ENCODE data around the gene PLA2G15.

Gene PLA2G15, protein sequence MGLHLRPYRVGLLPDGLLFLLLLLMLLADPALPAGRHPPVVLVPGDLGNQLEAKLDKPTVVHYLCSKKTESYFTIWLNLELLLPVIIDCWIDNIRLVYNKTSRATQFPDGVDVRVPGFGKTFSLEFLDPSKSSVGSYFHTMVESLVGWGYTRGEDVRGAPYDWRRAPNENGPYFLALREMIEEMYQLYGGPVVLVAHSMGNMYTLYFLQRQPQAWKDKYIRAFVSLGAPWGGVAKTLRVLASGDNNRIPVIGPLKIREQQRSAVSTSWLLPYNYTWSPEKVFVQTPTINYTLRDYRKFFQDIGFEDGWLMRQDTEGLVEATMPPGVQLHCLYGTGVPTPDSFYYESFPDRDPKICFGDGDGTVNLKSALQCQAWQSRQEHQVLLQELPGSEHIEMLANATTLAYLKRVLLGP

DNA sequence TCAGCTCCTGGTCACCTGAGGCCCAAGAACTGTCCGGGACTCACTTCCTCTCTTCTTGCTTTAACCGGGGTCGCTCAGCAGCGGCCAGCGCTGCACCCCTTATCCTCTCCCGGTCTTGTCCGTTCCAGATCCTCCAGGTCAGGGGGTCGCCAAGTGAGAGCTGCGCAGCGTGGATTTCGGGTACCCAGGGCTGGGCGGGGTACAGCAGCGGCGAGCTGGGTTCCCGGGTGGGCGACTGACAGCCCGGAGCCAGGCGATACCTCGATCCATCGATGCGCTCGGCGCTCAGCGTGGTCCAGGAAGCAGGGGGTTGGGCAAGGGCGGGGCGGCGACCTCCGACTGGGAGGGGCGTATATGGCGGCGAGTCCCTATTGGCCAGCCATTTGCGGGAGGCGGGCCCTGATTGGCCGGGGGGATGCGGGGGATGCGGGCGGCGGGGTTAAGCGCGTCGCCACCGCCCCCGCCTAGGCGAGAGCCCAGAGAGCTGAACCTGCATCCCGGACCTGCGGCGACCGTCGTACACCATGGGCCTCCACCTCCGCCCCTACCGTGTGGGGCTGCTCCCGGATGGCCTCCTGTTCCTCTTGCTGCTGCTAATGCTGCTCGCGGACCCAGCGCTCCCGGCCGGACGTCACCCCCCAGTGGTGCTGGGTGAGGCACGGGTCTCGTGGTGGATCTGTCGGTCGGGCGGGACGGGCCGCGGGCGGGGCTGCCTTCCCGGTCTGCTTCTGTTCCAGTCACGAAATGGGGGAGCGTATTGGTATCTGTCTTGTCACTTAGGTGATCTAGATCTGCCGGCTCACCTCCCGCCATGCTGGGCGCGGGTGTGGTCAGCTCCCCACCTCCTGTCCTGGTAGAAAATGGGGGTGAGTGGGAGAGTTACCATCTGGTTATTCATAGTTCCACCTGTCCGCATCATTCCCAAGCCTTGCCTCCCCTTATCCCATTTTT, at the start of gene PLA2G15:
PLA2G15 (plus strand) TSS at position 471 of the 951 bp plus-strand sequence; CDS start at position 525, 54 bp downstream.
- peak; percentile 57 for DNase-seq

DNA sequence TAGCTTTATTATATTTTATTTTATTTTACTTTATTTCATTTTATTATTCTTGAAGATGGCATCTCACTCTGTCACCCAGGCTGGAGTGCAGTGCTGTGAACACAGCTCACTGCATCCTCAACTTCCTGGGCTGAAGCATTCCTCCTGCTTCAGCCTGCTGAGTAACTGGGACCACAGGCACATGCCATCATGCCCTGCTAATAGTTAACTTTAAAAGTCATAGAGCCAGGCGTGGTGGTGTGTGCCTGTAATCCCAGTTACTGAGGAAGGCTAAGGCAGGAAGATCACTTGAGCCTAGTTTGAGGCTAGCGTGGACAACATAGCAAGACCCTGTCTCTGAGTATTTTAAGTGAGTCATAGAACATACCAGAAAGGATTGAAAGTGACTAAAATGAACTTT, 47.9 kb upstream of the PLA2G15 start:
- DNase-seq, result no peak

DNA sequence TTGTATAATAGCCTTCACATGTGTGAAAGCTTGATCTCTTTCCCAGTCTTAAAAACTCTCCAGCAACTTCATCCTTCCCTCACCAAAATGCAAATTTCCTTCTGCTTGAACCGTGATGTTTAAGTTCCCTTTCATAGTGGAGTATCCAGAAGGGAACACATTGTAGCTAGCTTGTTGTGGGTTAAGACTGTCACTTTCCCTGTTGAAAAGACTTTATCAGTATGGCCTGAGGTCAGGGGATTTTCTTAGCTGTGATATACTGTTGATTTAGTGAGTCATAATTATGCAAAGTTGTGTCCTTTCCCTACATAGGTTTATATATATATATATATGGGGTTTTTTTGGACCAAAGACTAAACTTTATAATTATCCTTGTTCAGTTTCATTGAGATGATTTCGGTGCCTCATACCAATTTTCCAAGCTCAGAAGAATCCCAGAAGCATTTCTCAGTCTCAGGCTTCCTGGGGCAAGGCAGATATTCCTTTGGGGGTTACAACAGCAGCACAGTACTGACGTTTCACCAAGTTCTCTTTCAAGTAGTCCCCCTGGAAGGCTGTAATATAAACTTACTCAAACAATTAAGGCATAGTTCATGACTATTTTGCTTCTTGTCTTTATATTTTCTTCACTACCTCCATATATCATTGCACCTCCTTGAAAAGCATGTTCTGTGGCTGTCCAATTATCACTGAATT, 44.9 kb upstream of the PLA2G15 start:
- no peak for DNase-seq

DNA sequence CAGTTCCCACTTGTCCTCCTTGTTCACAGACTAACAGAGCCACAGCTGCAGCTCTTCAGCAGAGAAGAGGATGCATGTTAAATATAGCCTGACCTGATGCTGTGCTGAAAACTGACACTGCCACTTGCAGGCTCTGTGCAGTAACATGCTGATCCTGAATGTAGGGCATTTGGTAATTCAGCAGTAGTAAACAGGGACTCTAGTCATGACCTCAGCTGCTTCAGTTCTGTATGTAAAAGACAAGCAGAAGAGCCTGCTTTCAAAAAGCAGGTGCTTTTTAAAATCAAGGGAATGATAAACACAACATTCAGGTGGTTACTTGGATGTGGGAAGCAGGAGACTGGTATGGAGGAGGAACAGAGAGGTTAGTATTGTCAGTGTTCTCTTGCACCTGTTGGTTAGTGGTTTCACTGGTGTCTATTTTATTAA, 43.1 kb upstream of the PLA2G15 start:
- DNase-seq, result peak; percentile 39

DNA sequence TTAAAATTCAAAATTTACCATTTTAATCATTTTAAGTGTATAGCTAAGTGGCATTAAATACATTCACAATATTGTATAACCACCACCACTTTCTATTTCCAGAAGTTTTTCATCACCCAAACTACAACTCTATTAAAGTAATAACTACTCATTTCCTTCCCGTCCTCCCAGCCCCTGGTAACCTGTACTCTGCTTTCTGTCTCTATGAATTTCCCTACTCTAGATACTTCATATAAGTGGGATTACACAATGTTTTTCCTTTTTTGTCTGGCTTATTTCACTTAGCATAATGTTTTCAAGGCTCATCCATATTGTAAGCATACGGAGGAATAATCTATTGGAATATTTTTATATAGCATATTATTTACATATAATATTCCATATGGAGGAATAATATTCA, 38.9 kb upstream of the PLA2G15 start:
- DNase-seq, result no peak

DNA sequence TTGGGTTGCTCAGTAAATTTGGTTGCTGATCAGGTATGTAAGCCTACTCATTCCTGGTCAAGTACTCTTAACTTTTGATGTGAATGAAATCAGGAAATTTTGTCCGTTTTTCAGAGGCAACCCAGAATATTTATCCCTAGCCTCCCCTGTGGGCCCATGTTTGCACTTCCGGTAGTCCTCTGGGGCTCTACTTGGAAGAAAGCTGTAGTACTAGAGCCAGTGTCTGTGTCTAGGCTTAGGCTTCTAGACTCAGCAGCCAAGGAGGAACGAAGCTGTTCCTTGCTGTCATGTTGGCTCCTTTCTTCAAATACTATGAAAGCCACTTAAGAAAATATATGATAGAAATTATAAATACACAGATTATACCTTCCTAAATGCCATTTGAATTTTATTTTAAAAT, 30.4 kb upstream of the PLA2G15 start:
- DNase-seq, result no peak

DNA sequence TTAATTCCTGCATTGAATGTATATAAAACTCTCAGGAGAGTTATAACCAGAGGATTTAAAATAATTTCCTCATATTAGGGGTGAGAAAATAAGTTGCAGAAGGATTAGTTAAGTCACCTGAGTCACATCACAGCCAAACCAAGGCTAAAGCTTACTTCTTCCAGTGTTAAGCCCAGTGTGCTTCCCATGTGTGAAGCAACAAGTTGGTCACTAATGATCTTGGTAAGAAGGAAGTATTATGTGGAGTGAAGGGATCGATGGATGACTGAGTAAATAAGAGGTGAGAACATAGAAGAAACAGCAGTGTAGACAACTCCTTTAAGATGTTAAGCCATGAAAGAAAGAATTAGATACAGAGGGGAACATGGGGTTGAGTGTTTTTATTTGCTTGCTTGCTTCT, 29.9 kb upstream of the PLA2G15 start:
- no peak for DNase-seq

DNA sequence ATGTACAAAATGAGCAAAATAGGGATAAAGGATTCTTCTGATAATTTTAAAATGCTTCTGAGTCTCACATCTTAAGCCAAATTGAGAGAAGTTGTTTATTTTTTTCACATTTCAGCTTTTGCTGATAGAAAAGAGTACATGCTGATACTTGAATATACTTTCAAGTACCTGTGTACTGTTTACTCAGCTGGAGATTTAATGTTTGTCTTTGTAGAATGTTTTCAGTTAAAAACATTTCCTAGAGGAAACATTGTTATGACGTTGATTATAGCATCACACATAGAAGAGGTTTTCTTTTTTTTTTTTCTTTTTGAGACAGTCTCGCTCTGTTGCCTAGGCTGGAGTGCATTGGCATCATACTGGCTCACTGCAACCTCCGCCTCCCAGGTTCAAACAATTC, 28.9 kb upstream of the PLA2G15 start:
- DNase-seq, result no peak

DNA sequence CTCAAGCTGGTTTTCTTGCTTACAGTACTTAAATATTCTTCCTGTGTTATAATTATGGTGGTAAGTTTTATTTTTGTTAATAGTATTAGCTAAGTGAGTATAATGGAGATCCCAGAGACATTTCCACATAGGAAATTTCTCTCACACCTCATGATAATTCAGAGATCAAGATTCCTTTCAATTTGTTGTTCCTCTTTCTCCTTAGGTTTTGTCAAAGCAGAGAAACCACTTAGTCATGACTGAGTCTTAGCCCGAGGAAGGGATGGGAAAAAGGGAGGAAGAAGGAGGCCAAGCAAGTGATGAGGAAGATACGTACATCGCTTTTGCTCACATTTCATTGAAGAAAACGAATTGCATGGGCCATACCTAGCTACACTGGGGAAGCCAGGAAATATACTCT, 27.7 kb upstream of the PLA2G15 start:
- DNase-seq, result no peak

DNA sequence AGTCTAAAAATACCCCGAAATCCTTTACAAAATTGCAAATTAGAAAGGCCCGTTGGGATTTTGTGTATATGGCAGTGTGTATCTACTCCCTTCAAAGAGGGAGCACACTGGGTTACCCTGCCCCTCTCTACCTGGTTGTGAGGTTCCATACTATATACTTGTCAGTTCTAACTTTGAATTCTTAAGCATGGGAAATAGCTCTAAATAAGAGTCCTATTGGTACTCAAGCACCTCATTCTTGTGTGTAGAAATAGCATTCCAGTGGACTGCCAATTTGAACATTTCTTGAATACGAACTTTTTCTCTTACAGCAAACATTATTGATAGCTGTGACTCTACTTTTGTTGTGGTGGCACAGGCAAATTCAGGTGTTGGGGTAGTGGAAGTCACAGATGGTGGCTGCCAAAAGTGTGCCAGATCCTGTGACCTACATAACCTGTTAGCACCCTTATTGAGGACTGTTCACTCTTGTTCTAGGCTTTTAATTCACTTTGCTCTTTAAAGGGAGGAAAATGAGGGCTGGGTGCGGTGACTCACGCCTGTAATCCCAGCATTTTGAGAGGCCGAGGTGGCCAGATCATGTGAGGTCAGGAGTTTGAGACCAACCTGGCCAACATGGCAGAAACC, 25.3 kb upstream of the PLA2G15 start:
- DNase-seq, result no peak

DNA sequence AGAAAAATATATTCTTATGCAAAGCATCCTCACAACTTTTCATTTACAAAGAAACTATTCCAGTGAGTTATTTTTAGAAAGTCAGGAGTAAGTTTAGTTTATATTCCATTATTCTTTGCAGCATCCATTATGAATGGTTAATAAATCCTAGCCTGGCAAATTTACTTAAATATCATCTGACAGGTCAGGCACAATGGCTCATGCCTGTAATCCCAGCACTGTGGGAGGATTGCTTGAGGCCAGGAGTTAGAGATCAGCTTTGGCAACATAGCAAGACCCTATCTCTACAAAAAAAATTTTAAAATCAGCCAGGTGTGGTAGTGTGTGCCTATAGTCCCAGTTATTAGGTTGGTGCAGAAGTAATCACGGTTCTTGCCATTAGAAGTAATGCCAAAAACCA, 22.1 kb upstream of the PLA2G15 start:
- no peak for DNase-seq

DNA sequence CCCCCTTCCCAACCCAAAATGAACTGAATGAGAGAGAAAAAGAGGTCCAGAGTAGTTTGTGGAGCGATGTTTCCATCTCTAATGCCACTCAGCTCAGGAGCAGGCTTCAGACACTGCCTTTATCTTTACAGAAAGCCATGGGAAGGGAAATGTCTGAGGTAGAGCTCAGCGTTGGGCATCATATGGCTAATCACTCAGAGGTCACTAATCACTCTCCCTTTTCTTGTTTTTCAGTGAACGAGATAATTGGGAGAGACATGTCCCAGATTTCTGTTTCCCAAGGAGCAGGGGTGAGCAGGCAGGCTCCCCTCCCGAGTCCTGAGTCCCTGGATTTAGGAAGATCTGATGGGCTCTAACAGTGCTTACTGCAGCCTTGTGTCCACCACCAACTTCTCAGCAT, 19.1 kb upstream of the PLA2G15 start:
- DNase-seq, result no peak

DNA sequence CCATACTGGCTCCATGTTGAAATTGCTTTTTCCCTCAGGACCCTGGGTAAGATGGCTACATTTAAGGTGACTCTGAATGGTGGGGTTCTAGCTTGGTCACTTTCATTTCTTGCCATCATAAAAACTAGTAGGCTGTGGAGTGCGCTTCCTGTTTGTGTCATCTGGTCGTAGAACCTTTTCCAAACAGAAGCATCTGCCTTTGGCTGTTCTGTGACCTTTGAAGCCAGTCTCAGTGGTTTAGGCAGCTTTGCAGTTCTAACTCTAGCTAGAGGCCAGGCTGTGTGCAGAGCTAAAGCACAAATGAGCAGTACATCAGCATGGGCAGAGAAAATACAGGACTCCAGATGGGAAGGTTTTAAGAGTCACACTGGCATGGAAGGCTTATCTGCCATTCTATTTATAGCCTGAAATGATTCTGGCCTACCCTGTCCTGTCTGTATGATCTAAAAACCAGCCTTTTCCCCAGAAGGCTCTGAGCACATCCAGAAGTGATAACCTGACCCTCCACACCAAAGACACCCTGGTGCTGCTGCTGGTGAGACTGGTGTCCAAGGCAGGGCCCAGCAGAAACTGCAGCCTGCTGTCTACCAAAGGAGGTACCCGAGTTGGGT, 17.9 kb upstream of the PLA2G15 start:
- no peak for DNase-seq

DNA sequence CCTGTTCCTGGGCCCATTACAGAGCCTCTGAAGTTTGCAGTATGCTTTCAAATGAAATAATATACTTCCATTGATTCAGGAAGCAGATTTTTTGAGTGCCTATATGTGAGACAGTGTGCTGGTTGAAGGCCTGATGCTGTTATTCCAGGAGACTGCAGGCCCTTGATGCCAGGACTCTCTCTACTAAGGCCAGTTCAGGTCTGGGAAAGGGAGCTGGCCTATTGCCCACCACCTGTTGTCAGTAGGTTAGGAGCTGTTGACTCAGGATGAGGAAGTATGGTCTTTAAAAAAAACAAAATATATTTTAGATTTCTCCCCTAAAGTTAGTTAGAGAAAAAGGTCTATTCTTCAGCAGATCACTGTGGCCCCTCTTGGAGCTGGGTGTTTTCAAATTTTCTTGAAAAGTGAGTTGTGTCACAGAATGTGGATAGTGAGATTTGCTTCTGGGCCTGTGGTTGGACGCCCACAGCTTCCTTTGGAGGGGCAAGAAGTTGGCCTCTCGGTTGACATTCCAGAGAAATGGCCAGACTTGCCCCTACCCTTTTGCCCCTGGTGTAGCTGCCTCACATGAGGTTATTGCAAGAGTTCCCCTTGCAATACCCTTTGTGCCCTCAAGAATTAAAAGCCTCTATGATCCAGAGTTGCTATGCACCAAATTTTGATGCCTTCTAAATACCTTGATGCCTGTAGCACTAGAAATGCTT, 17.2 kb upstream of the PLA2G15 start:
- DNase-seq, result no peak

DNA sequence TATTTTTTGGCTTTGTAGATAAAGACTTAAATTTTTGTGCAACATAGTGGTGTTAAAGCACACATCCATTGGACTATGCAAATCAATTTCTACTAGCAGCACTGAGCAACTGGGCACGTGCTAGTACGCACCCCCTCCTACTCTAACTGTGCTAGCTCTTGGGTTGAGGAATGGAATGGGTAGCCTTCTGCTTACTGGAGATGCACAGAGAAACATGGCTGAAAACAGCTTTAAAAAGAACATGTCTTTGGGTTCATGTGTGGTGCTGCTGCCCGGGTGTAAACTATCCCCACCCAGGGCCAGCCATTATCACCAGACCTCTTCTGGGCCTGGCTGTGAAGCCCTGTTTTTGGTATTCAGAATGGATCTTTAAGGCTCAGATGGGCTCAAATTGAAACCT, 16.5 kb upstream of the PLA2G15 start:
- DNase-seq, result no peak

DNA sequence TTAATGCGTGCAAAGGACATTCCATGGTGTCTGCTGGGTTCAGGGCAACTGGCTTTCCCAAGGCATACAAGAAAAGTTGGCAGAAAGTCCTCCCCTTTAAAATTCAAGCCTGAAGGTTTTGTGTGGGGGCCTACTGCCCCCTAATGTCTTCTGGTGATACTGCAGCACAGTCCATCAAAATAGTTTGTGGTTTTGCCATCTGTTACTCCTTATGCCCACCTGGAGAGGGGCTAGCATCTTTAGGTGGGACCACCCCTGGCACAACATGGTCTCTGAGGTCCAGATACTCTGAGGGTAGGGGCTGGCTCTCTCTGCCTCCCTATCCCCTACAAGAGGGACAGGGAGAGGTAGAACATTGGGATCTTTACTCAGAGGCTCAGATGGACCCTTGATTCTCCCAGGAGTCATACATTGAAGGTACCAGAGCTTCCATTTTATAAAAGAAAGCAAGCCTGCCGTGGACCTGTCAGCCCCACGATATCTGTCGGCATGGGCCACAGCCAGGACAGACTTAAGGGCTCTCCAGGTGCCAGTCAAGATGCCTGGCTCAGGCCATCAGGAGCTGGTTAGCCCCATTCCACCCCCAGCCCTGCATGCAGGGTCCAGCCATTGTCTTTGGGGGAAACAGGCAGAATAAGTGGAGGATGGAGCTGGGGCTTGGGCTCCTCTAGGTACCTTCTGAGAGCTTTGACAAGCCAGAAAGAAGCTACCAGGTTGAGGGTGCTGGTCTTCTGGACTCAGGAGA, 15.6 kb upstream of the PLA2G15 start:
- DNase-seq, result no peak

DNA sequence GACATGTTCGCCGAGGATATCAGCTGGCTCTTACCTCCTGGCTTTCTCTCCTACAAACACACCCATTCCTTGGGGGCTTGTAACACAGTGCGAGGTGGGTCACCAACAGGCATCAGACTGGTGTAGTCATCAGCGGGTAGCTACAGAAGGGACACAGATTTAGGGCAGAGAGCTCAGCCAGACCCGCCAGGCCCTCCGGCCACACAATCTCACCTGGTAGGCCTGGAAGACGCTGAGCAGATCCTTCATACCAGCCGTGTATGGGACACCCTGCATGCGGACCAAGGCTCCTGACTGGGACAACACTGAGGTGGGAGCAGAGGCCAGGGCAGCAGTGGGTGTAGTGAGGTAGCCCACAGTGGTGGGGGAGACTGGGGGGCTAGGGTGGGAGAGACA, 15.0 kb upstream of the PLA2G15 start:
- DNase-seq, result no peak

DNA sequence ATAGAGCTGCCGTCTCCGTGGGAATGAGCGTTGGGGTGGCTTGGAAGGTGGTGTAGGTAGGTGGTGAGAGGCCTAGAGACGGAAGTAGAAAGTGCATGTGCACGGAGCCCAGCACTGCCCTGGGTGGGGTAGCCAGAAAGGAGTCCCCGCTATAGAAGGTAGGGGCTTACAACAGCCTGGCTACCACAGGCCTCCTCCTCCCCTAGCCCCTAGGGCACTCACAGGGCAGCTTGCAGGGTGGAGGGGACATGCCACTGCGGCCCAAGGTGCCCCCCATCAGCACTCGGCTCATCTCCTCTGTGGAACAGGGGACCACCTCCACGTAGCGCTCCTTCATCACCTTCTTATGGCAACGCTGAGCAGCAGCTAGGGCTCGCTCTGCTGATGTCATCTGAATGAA, 14.2 kb upstream of the PLA2G15 start:
- DNase-seq, result no peak

DNA sequence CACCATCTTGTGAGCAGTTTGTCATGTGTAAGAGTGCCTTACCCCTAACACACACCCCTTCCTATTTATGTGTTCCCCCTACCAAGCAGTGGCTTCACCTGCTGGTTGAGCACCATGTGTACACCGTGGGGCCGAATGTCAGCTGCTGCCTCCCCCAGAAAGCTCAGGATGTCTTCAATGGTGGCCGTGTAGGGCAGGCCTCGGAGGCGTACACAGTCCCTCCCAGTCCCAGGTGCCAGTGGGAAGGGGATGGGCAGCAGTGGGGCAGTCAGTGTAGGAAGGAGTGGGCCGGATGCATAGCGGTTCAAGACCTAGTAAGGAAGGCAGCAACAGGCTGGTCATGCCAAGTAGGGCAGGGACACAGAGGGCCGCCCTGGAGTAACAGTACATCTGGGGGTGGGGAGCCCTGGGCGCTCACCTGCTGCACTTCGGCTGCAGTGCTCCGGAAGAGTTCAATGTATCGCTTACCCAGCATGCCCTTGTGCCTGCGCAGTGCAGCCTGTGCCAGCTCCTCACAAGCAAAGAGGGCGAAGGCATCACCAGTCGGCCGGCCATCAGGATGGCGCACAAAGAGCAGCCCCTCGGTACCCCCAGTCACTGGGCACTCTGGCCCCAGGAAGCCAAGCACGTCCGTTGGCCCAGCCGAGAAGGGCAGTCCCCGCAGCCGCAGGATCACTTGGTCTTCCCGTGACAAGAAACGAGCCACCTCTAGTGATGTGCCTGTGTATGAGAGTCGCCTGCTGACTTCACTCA, 13.6 kb upstream of the PLA2G15 start:
- no peak for DNase-seq

DNA sequence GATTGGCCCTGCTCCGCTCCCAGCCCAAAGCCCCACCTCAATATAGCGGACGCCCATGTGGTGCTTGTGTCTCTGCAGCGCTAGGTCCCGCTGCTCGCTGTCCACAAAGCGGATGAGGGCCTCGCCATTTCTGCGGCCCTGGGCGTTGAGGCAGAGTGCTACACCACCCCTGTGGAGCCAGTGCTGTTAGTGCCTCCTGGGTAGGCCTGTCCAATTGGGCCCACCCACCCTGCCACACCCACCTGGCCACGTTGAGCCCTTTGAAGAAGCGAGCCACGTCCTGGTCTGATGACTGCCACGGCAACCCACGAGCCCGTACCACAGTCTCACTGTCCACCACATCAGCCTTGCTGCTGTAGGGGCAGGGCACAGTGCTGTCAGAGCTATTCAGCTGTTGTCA, 12.8 kb upstream of the PLA2G15 start:
- no peak for DNase-seq

Measured in NCI-H510A (cell line).